COLO668 (cell line): ENCODE measurements around the gene KAT2A.

Source experiments
- DNase-seq: peaks from one replicate; lab custom pipeline; 2025; ENCODE audit not compliant: unreplicated experiment; lab: John Stamatoyannopoulos, UW

KAT2A gene

DNA sequence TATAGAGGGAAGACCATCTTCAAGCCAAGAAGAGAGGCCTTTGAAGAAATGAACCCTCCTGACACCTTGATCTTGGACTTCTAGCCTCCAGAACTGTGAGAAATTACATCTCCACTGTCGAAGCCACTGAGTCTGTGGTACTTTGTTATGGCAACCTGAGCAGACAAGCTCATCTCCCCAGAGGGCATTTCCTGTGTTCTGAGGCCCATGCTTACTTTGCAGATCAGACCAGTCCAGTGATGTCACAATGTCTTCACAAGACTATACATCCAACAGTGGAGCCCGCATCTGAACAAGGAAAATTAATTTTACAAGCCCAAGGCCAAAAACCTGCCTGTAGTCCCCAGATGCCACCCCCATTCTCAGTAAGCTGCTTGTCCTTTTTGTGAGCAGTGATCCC is 56.0 kb downstream of the KAT2A start:
- no peak for DNase-seq
